Testis (tissue), 2 donors: ENCODE measurements around the gene PRKAG2.

ENCODE experiments used
- CTCF ChIP-seq, 3 experiments: fragments of 450-650 bp in 2 of 3; fragments of 200-600 bp in 1 of 3; sonication (generic) in 1 of 3; IDR thresholded peaks; one replicate each; pipeline ENCODE4 v1.5.1; 2016 to 2019; ENCODE audit warnings: antibody characterized with exemption in 3 of 3, mild to moderate bottlenecking in 2 of 3, moderate library complexity in 1 of 3
- POLR2A ChIP-seq: fragments of 450-650 bp; IDR thresholded peaks from one replicate; pipeline ENCODE4 v1.6.1; 2017; ENCODE audit warnings: antibody characterized with exemption, mild to moderate bottlenecking, moderate library complexity

GRCh38 chr7:151575410-151575809, 301.5 kb downstream of the PRKAG2 start:
- TF ChIP-seq CTCF (IDR thresholded peaks at IDR 0.05) (no peak), POLR2A (no peak)
